ENCODE results near the gene EIF4E1B. TPM values are rescaled to one million over a fixed set of nuclear protein-coding genes. Genes with fewer than 3 reads are reported as not detected.
"Not testable (repeated sequence)": the region's sequence is repeated elsewhere in the genome, so short reads cannot be mapped to it uniquely, and the experiment has no call there.

EIF4E1B gene
- total RNA-seq, 1 donor from 2014 or later = not detected

DNA sequence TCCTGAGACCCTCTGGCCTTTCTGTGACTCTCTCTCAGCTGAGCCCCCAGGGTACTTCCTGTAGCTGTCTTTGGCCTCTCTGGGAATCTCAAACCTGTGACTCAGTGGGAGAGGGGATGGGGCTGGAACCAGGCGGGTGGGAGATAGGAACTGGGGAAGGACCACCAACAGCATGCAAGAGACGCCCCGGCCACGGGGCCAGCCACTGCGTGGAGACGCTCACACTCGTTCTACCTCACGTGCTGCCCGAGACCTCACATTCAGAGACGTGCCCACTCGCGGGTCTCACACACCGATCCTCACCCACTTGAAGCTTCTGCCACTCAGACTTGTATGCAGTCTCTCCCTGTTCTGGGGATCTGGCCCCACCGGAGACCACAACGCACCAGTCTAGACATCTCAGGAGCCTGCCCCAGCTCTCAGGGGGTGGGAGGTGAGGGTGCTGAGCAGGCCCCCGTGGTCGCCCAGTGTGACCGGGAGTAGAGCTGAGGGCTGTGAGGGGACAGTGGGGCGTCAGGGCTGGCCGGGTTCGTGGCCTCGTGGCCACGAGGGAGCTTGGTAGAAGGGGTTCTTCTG lies 34.3 kb upstream of the EIF4E1B start:
- peak overlapping the region; percentile 74 for H3K4me3 Mint-ChIP-seq
- H3K27me3 Mint-ChIP-seq (ENCODE audit: insufficient read depth) = peaks cover 15% of the 10 kb centered on the region
- H3K4me1 Mint-ChIP-seq (ENCODE audit: low read depth) = peaks cover 8% of the 10 kb centered on the region
- H3K9me3 Mint-ChIP-seq = no peaks in the 10 kb centered on the region
- peaks cover 2% of the 10 kb centered on the region for H3K36me3 Mint-ChIP-seq (ENCODE audit: low read depth)
- intact Hi-C loops (cut with micrococcal nuclease) = loop anchor here (2.0 kb wide), 1 partner anchor 179 kb away; the partner anchor contains the start of gene CLTB
- no peak for DNase-seq (ENCODE audit: low spot score)
- H3K27ac Mint-ChIP-seq = peak overlapping the region; percentile 58

GRCh38 chr5:176596689-176597416 lies 33.6 kb upstream of the EIF4E1B start:
- Mint-ChIP-seq H3K9me3 (no peaks in the 10 kb centered on the region), H3K27ac (peak overlapping the region; percentile 58)

DNA sequence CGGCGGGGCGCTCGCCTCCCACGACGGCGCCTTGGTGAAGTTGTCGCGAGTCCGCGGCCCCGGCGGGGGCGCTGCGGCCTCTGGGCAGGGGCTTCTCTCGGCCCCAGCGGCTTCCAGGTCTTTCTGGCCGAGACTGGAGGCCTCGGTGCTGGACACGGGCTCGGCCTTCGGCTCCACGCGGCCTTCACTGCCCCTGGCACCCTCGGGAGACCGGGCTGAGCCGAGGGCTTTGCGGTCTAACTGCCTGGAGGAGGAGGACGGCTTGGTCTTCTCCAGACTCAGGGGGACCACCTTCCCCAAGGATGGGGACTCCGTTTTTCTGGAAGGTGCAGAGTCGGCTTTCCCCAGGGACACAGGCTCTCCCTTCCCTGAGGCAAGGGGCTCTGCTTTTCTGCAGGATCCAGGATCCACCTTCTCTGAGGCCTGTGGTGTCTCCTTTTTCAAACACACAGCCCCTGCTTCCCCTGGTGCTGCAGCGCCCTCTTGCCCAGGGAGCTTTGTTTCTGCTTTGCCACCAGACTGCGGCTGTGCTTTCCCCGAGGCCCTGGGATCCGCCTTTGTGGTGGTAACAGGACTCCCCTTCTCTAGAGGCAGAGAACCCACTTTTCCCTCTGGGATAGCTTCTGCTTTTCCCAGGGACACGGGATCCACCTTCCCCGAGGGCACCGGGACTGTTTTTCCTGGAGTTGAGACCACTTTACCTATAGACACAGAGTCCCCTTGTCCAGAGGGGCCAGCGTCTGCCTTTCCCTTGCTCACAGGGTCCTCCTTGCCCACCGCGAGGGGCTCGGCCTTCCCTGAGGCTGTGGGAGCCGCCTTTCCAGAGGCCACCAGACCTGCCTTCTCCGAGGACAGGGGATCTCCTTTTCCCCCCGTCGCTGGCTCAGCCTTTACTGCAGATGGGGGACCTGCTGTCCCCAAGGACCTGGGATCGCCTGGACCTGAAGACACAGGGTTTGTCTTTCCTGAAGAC lies 32.8 kb upstream of the EIF4E1B start:
- Mint-ChIP-seq H3K9me3 (no peaks in the 10 kb centered on the region), H3K27ac (no peak overlapping the region), H3K36me3 (ENCODE audit: low read depth) (peaks cover 2% of the 10 kb centered on the region), H3K4me1 (ENCODE audit: low read depth) (peaks cover 8% of the 10 kb centered on the region), H3K4me3 (no peak overlapping the region), H3K27me3 (ENCODE audit: insufficient read depth) (peaks cover 15% of the 10 kb centered on the region)
- intact Hi-C loops (cut with micrococcal nuclease) = loop anchor here (2.0 kb wide), 1 partner anchor 181 kb away; the partner anchor contains the start of gene CLTB
- no peak for DNase-seq (ENCODE audit: low spot score)

More at GRCh38 chr5:176596689-176597416, 33.6 kb upstream of the EIF4E1B start:
- peaks cover 2% of the 10 kb centered on the region for H3K36me3 Mint-ChIP-seq (ENCODE audit: low read depth)
- peak overlapping the region; percentile 74 for H3K4me3 Mint-ChIP-seq
- intact Hi-C loops (cut with micrococcal nuclease) = loop anchor here (2.0 kb wide), 1 partner anchor 180 kb away; the partner anchor contains the start of gene CLTB
- peaks cover 8% of the 10 kb centered on the region for H3K4me1 Mint-ChIP-seq (ENCODE audit: low read depth)
- peaks cover 15% of the 10 kb centered on the region for H3K27me3 Mint-ChIP-seq (ENCODE audit: insufficient read depth)
- peak; percentile 58 for DNase-seq (ENCODE audit: low spot score)

DNA sequence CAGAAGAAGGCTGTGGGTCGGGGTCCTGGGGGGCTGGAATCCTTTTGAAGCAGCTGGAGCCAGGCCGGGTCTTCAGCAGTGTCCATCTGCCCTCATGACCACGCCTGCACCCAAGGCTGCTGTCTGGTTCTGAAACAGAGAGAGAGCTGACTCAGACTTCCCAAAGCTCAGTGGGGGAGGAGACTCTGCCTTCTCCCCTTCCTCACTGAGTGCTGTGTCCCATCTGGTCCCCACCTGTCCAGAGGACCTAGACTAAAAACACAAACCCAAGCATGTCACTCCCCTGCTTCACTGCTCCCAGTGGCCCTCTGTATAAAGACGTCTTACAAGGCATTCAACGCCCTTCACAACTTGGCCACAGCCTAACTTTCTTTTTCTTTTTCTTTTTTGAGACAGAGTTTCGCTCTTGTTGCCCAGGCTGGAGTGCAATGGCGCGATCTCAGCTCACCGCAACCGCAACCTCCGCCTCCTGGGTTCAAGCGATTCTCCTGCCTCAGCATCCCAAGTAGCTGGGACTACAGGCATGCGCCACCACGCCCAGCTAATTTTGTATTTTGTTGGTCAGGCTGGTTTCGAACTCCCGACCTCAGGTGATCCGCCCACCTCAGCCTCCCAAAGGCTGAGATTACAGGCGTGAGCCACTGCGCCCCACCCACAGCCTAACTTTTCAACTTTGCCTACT lies 30.6 kb upstream of the EIF4E1B start:
- Mint-ChIP-seq H3K4me3 (peak overlapping the region; percentile 3), H3K27me3 (ENCODE audit: insufficient read depth) (peaks cover 17% of the 10 kb centered on the region)
- H3K27ac Mint-ChIP-seq; H3K9me3 Mint-ChIP-seq; H3K4me1 Mint-ChIP-seq (ENCODE audit: low read depth); H3K36me3 Mint-ChIP-seq (ENCODE audit: low read depth); intact Hi-C loops (cut with micrococcal nuclease); DNase-seq (ENCODE audit: low spot score): not testable (repeated sequence)

DNA sequence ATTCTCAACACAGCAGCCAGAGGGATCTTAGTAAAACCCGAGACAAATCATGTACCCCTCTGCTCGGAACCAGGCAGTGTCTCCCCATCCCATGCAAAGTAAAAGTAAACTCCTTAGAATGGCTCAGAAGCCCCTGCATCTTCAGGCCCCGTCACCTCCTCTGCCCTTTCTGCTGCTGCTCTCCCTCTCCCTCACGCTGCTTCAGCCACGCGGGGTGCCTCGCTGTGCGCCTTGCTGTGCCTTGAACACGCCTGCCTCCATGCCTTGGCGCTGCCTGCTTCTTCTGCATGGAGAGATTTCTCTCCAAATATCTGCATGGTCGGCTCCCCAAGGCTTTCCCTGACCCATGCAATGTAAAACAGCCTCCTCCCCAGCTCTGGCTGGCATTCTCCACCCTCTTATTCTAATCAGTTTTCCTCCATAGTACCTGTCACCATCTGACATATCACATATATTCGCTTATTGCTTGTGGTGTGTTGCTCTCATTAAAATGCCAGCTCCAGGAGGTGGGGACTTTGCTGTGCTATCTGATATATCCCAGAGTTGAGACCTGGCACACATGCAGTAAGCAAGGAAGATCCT lies 28.5 kb upstream of the EIF4E1B start:
- no peak overlapping the region for H3K27ac Mint-ChIP-seq

GRCh38 chr5:176603091-176603490 lies 27.4 kb upstream of the EIF4E1B start:
- Mint-ChIP-seq H3K4me3 (no peak overlapping the region), H3K9me3 (no peaks in the 10 kb centered on the region), H3K4me1 (ENCODE audit: low read depth) (no peaks in the 10 kb centered on the region), H3K27me3 (ENCODE audit: insufficient read depth) (peaks cover 20% of the 10 kb centered on the region), H3K36me3 (ENCODE audit: low read depth) (peaks cover 2% of the 10 kb centered on the region), H3K27ac (no peak overlapping the region)
- intact Hi-C loops (cut with micrococcal nuclease) = no loop called here
- no peak for DNase-seq (ENCODE audit: low spot score)

More for the DNA sequence above, 28.5 kb upstream of the EIF4E1B start:
- intact Hi-C loops (cut with micrococcal nuclease) = no loop called here
- Mint-ChIP-seq H3K4me3 (no peak overlapping the region), H3K9me3 (no peaks in the 10 kb centered on the region), H3K36me3 (ENCODE audit: low read depth) (peaks cover 2% of the 10 kb centered on the region), H3K4me1 (ENCODE audit: low read depth) (no peaks in the 10 kb centered on the region), H3K27me3 (ENCODE audit: insufficient read depth) (peaks cover 16% of the 10 kb centered on the region)
- DNase-seq (ENCODE audit: low spot score) = no peak

DNA sequence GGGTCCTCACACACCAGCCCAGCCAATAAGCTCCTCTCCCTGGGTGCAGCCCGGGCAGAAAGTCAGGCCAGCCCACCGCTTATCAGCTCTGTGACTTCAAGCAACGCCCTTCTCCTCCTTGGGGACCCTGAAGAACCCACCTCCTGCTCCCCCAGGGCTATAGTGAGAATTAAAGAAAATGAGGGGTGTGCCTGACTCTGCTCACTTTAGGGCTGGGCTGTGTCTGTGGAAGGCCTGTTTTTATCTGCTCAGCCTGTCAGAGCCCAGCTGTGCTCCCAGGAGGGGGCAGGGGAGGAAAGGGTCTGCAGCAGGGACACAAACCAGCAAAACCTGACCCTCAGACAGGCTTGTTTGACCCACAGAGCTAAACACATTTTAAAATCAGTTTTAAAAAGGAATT lies 24.4 kb upstream of the EIF4E1B start:
- no peak for DNase-seq (ENCODE audit: low spot score)

GRCh38 chr5:176606875-176607274 lies 23.6 kb upstream of the EIF4E1B start:
- H3K27me3 Mint-ChIP-seq (ENCODE audit: insufficient read depth) = peaks cover 30% of the 10 kb centered on the region
- H3K36me3 Mint-ChIP-seq (ENCODE audit: low read depth) = no peaks in the 10 kb centered on the region
- no peak overlapping the region for H3K27ac Mint-ChIP-seq
- H3K4me3 Mint-ChIP-seq = no peak overlapping the region
- peaks cover 20% of the 10 kb centered on the region for H3K4me1 Mint-ChIP-seq (ENCODE audit: low read depth)
- intact Hi-C loops (cut with micrococcal nuclease) = no loop called here
- H3K9me3 Mint-ChIP-seq = no peaks in the 10 kb centered on the region
- no peak for DNase-seq (ENCODE audit: low spot score)

More for the DNA sequence above, 24.4 kb upstream of the EIF4E1B start:
- no peak overlapping the region for H3K4me3 Mint-ChIP-seq
- intact Hi-C loops (cut with micrococcal nuclease) = no loop called here
- peaks cover 24% of the 10 kb centered on the region for H3K27me3 Mint-ChIP-seq (ENCODE audit: insufficient read depth)
- peaks cover 13% of the 10 kb centered on the region for H3K4me1 Mint-ChIP-seq (ENCODE audit: low read depth)
- no peaks in the 10 kb centered on the region for H3K9me3 Mint-ChIP-seq
- H3K27ac Mint-ChIP-seq = no peak overlapping the region
- H3K36me3 Mint-ChIP-seq (ENCODE audit: low read depth) = no peaks in the 10 kb centered on the region

- Mint-ChIP-seq H3K27ac (no peak overlapping the region), H3K27me3 (ENCODE audit: insufficient read depth) (peaks cover 40% of the 10 kb centered on the region), H3K4me3 (peak overlapping the region; percentile 88), H3K9me3 (no peaks in the 10 kb centered on the region), H3K36me3 (ENCODE audit: low read depth) (no peaks in the 10 kb centered on the region), H3K4me1 (ENCODE audit: low read depth) (peaks cover 20% of the 10 kb centered on the region)
- DNase-seq (ENCODE audit: low spot score) = no peak
- intact Hi-C loops (cut with micrococcal nuclease) = no loop called here
Measured at GRCh38 chr5:176608142-176608705, 22.3 kb upstream of the EIF4E1B start.

DNA sequence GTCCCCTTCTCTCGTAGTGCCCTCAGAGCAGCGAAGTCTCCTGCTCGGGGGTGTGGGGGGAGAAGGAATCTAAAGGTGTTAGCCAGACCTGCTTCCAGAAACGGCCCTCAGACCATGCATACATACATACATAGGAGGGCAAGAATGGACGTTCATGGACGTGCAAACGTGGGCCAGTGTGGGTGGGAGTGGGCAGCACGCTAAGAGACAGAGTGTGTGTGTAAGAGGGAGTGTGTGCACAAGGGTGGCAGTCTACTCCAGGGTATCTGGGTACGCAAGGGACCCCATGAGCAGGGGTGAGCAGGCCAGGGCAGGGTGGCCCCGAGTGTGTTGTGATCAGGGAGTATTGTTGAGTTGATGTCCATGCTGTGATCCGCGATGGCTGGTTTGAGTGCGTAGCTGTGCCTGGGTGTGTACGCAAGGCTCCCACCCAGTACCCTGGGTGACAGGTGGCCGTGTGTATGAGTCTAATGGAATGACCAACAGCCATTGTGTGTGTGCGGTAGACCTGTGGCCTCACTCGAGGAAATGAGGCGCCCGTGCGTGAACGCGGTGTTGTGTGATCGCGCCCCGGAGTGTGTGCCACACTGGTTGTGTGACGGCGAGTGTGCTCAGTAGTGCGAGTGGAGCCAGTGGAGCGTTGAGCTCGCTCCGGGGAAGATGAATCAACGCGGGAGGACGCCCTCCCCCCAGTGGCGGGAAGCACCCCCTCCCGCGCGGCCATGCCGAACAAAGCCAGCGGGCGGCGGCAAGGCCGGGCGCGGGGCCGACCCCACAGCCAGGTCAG lies 21.3 kb upstream of the EIF4E1B start:
- Mint-ChIP-seq H3K36me3 (ENCODE audit: low read depth) (no peaks in the 10 kb centered on the region), H3K27me3 (ENCODE audit: insufficient read depth) (peaks cover 36% of the 10 kb centered on the region), H3K9me3 (no peaks in the 10 kb centered on the region), H3K4me3 (peak overlapping the region; percentile 88), H3K4me1 (ENCODE audit: low read depth) (peaks cover 20% of the 10 kb centered on the region), H3K27ac (peak overlapping the region; percentile 76)
- intact Hi-C loops (cut with micrococcal nuclease) = loop anchor here (1.0 kb wide), 2 partner anchors 38 to 66 kb away; partner anchors contain the start of gene TSPAN17
- DNase-seq (ENCODE audit: low spot score) = no peak
